ENCODE data around the gene ALKBH1. TPM values are rescaled to one million over a fixed set of nuclear protein-coding genes. Genes with fewer than 3 reads are reported as not detected.
"Not testable (repeated sequence)": the region's sequence is repeated elsewhere in the genome, so short reads cannot be mapped to it uniquely, and the experiment has no call there.

Gene ALKBH1
- total RNA-seq, 1 donor from 2014 or later, result 10.8 TPM

- no peak for DNase-seq (ENCODE audit: low spot score)
- H3K27me3 Mint-ChIP-seq (ENCODE audit: unreplicated experiment), result no peaks in the 10 kb centered on the region
- no peaks in the 10 kb centered on the region for H3K9me3 Mint-ChIP-seq (ENCODE audit: unreplicated experiment)
- H3K36me3 Mint-ChIP-seq (ENCODE audit: low read depth, unreplicated experiment), result no peaks in the 10 kb centered on the region
- H3K4me3 Mint-ChIP-seq (ENCODE audit: unreplicated experiment), result no peak overlapping the region
- TF ChIP-seq CTCF (IDR thresholded peaks at IDR 0.05; ENCODE audit: unreplicated experiment), result no peak
- no peak overlapping the region for H3K27ac Mint-ChIP-seq (ENCODE audit: unreplicated experiment)
- H3K4me1 Mint-ChIP-seq (ENCODE audit: unreplicated experiment), result no peaks in the 10 kb centered on the region
Measured at GRCh38 chr14:77640756-77641533, 66.9 kb downstream of the ALKBH1 start.

- Mint-ChIP-seq H3K27me3 (ENCODE audit: unreplicated experiment) (no peaks in the 10 kb centered on the region), H3K9me3 (ENCODE audit: unreplicated experiment) (no peaks in the 10 kb centered on the region), H3K4me3 (ENCODE audit: unreplicated experiment) (no peak overlapping the region), H3K4me1 (ENCODE audit: unreplicated experiment) (no peaks in the 10 kb centered on the region), H3K36me3 (ENCODE audit: low read depth, unreplicated experiment) (no peaks in the 10 kb centered on the region), H3K27ac (ENCODE audit: unreplicated experiment) (no peak overlapping the region)
- DNase-seq (ENCODE audit: low spot score), result no peak
- no peak for TF ChIP-seq CTCF (IDR thresholded peaks at IDR 0.05; ENCODE audit: unreplicated experiment)
Measured at GRCh38 chr14:77638771-77639171, 69.1 kb downstream of the ALKBH1 start.

GRCh38 chr14:77635869-77636268 lies 72.0 kb downstream of the ALKBH1 start:
- H3K4me1 Mint-ChIP-seq (ENCODE audit: unreplicated experiment); H3K27ac Mint-ChIP-seq (ENCODE audit: unreplicated experiment); H3K4me3 Mint-ChIP-seq (ENCODE audit: unreplicated experiment); DNase-seq (ENCODE audit: low spot score); H3K36me3 Mint-ChIP-seq (ENCODE audit: low read depth, unreplicated experiment); H3K9me3 Mint-ChIP-seq (ENCODE audit: unreplicated experiment); H3K27me3 Mint-ChIP-seq (ENCODE audit: unreplicated experiment): not testable (repeated sequence)

GRCh38 chr14:77635466-77635865 lies 72.4 kb downstream of the ALKBH1 start:
- not testable (repeated sequence) for H3K27ac Mint-ChIP-seq (ENCODE audit: unreplicated experiment); DNase-seq (ENCODE audit: low spot score); H3K27me3 Mint-ChIP-seq (ENCODE audit: unreplicated experiment); H3K4me1 Mint-ChIP-seq (ENCODE audit: unreplicated experiment); H3K4me3 Mint-ChIP-seq (ENCODE audit: unreplicated experiment); H3K36me3 Mint-ChIP-seq (ENCODE audit: low read depth, unreplicated experiment); H3K9me3 Mint-ChIP-seq (ENCODE audit: unreplicated experiment)

GRCh38 chr14:77630111-77630510 lies 77.7 kb downstream of the ALKBH1 start:
- no peaks in the 10 kb centered on the region for H3K4me1 Mint-ChIP-seq (ENCODE audit: unreplicated experiment)

More at GRCh38 chr14:77630111-77630510, 77.7 kb downstream of the ALKBH1 start:
- no peaks in the 10 kb centered on the region for H3K27me3 Mint-ChIP-seq (ENCODE audit: unreplicated experiment)
- no peak overlapping the region for H3K27ac Mint-ChIP-seq (ENCODE audit: unreplicated experiment)
- H3K36me3 Mint-ChIP-seq (ENCODE audit: low read depth, unreplicated experiment), result no peaks in the 10 kb centered on the region
- no peak overlapping the region for H3K4me3 Mint-ChIP-seq (ENCODE audit: unreplicated experiment)
- no peak for DNase-seq (ENCODE audit: low spot score)
- no peak for TF ChIP-seq CTCF (IDR thresholded peaks at IDR 0.05; ENCODE audit: unreplicated experiment)
- H3K9me3 Mint-ChIP-seq (ENCODE audit: unreplicated experiment), result no peaks in the 10 kb centered on the region
